Measurements from ENCODE around the gene NEDD4L. TPM values are rescaled to one million over a fixed set of nuclear protein-coding genes. Genes with fewer than 3 reads are reported as not detected.

The NEDD4L gene
- total RNA-seq, 2 experiments from 2014 or later: 11.2 to 13.7 TPM

GRCh38 chr18:58042826-58043490 lies 1.1 kb upstream of the NEDD4L start:
- Mint-ChIP-seq H3K4me1 (ENCODE audit: low read depth) (peaks cover 33% of the 10 kb centered on the region), H3K36me3 (ENCODE audit: low read depth) (peaks cover 14% of the 10 kb centered on the region), H3K27me3 (peaks cover 19% of the 10 kb centered on the region), H3K4me3 (peak overlapping the region; percentile 89), H3K27ac (peak overlapping the region; percentile 71), H3K9me3 (no peaks in the 10 kb centered on the region)
- POLR2A ChIA-PET: interaction anchor here (1.0 kb wide), 2 partner anchors 79 to 279 kb away, joined by 3 to 9 read pairs; no protein-coding TSS in a partner anchor
- CTCF ChIA-PET: interaction anchor here (0.6 to 1.8 kb wide), 11 partner anchors 9 to 412 kb away, joined by 3 to 23 read pairs (median 5); no protein-coding TSS in a partner anchor
- Histone ChIP-seq H3K36me3 (ENCODE audit: insufficient read depth, low read length) (no peaks in the 10 kb centered on the region), H3K9me3 (ENCODE audit: control insufficient read depth in 1 of 2, insufficient read depth in 1 of 2, low read length in 2 of 2) (no peaks in the 10 kb centered on the region), H3K4me3 (ENCODE audit: low read length) (peak overlapping the region; percentile 63), H3K27ac (ENCODE audit: low read depth in 1 of 2, low read length in 2 of 2) (no peak overlapping the region), H3K27me3 (ENCODE audit: control insufficient read depth in 1 of 2, insufficient read depth in 2 of 2, low read length in 2 of 2) (peaks cover 0 to 4% of the 10 kb centered on the region in 2 experiments), H3K4me1 (ENCODE audit: insufficient read depth, low read length) (peaks cover 23% of the 10 kb centered on the region)
- intact Hi-C loops (cut with DNase I, micrococcal nuclease): loop anchor here (1.0 to 10.0 kb wide), 9 partner anchors 79 to 1099 kb away; partner anchors contain the start of gene NARS1 (in 1 of the 2)
- peak in 2 of 14 experiments; percentile 25 for DNase-seq
- no peak for TF ChIP-seq CTCF (IDR thresholded peaks at IDR 0.05)
- ATAC-seq (ENCODE audit: poor library complexity): peak; percentile 43

- peaks cover 33% of the 10 kb centered on the region for H3K4me1 Mint-ChIP-seq (ENCODE audit: low read depth)
- peak in 11 of 14 experiments; percentile 6 to 78 (median 23) for DNase-seq
- no peak overlapping the region for H3K27ac ChIP-seq (ENCODE audit: low read depth in 1 of 2, low read length in 2 of 2)
These were observed 580 bp downstream of the NEDD4L start for GRCh38 chr18:58044370-58045241.

More at GRCh38 chr18:58044370-58045241, 580 bp downstream of the NEDD4L start:
- H3K4me3 ChIP-seq (ENCODE audit: low read length): peak overlapping the region; percentile 72
- CTCF ChIA-PET: no interaction called here
- intact Hi-C loops (cut with DNase I, micrococcal nuclease): loop anchor here (1.0 to 10.0 kb wide), 10 partner anchors 77 to 1098 kb away; partner anchors contain the start of gene NARS1 (in 1 of the 2)
- Mint-ChIP-seq H3K4me3 (peak overlapping the region; percentile 97), H3K27ac (peak overlapping the region; percentile 75), H3K9me3 (no peaks in the 10 kb centered on the region), H3K27me3 (peaks cover 19% of the 10 kb centered on the region), H3K36me3 (ENCODE audit: low read depth) (peaks cover 14% of the 10 kb centered on the region)
- no peaks in the 10 kb centered on the region for H3K36me3 ChIP-seq (ENCODE audit: insufficient read depth, low read length)
- H3K4me1 ChIP-seq (ENCODE audit: insufficient read depth, low read length): peaks cover 23% of the 10 kb centered on the region
- peak; percentile 13 for TF ChIP-seq CTCF (IDR thresholded peaks at IDR 0.05)
- peaks cover 0 to 4% of the 10 kb centered on the region in 2 experiments for H3K27me3 ChIP-seq (ENCODE audit: control insufficient read depth in 1 of 2, insufficient read depth in 2 of 2, low read length in 2 of 2)
- no peaks in the 10 kb centered on the region for H3K9me3 ChIP-seq (ENCODE audit: control insufficient read depth in 1 of 2, insufficient read depth in 1 of 2, low read length in 2 of 2)
- POLR2A ChIA-PET: no interaction called here
- peak; percentile 20 for ATAC-seq (ENCODE audit: poor library complexity)

Data from CD4-positive, alpha-beta T cell (primary cell).